A673 (cell line): Measurements from ENCODE around the gene ADORA2A. TPM values are rescaled to one million over a fixed set of nuclear protein-coding genes. Genes with fewer than 3 reads are reported as not detected.

Experiments used
- BruUV-seq: library from RNA; stranded (reverse); fragments of 400-500 nt; replicated peaks from 2 replicates; lab custom pipeline; 2021; lab: Mats Ljungman, UMichigan
- CTCF ChIA-PET: fragments of 300-600 bp; sonication (Branson Sonifier 250); formaldehyde crosslinking; loops from one replicate; lab custom pipeline; 2022; ENCODE audit warnings: antibody characterized with exemption; lab: Charles Lee
- POLR2A ChIA-PET: fragments of 300-600 bp; sonication (Branson Sonifier 250); formaldehyde crosslinking; loops from one replicate; lab custom pipeline; 2022; ENCODE audit warnings: antibody characterized with exemption; ENCODE audit not compliant: low non-redundant PET; lab: Charles Lee
- DNase-seq: peaks from one replicate; pipeline ENCODE4 v3.0.0-alpha.2; 2015; ENCODE audit warnings: low spot score
- H3K27ac ChIP-seq: fragments of 200-600 bp; sonication (generic); 2 replicates; pipeline ENCODE4 v1.5.1; 2016; ENCODE audit warnings: mixed run types, low read depth, mild to moderate bottlenecking, mixed read lengths, antibody characterized with exemption, low read length; ENCODE audit not compliant: poor library complexity, severe bottlenecking
- H3K27me3 ChIP-seq: fragments of 200-600 bp; sonication (generic); replicated peaks from 2 replicates; pipeline ENCODE4 v1.6.1; 2017; ENCODE audit warnings: mixed run types, low read depth, mild to moderate bottlenecking, mixed read lengths, antibody characterized with exemption, low read length; ENCODE audit not compliant: insufficient read depth, poor library complexity
- H3K36me3 ChIP-seq: fragments of 200-600 bp; sonication (generic); 2 replicates; pipeline ENCODE4 v1.6.1; 2016; ENCODE audit warnings: mixed run types, mild to moderate bottlenecking, mixed read lengths, antibody characterized with exemption, low read length; ENCODE audit not compliant: insufficient read depth, poor library complexity, severe bottlenecking
- H3K4me1 ChIP-seq: fragments of 200-600 bp; sonication (generic); 2 replicates; pipeline ENCODE4 v1.6.1; 2017; ENCODE audit warnings: mixed run types, mild to moderate bottlenecking, mixed read lengths, antibody characterized with exemption, low read length; ENCODE audit not compliant: insufficient read depth, poor library complexity, severe bottlenecking
- H3K4me3 ChIP-seq: fragments of 200-600 bp; sonication (generic); 2 replicates; pipeline ENCODE4 v1.5.1; 2016; ENCODE audit warnings: low read depth, mixed run types, mild to moderate bottlenecking, mixed read lengths, low read length; ENCODE audit not compliant: poor library complexity, severe bottlenecking
- H3K9me3 ChIP-seq: fragments of 200-600 bp; sonication (generic); 2 replicates; pipeline ENCODE4 v1.6.1; 2016; ENCODE audit warnings: mixed run types, low read depth, mild to moderate bottlenecking, mixed read lengths, antibody characterized with exemption, low read length; ENCODE audit not compliant: poor library complexity, severe bottlenecking
- EZH2 ChIP-seq: fragments of 200-600 bp; sonication (generic); IDR thresholded peaks from 2 replicates; pipeline ENCODE4 v1.6.1; 2017; ENCODE audit warnings: borderline replicate concordance, low read depth, mild to moderate bottlenecking, mixed read lengths, antibody characterized with exemption, low read length; ENCODE audit not compliant: poor library complexity, severe bottlenecking
- intact Hi-C: fragments of 100-400 bp; cut with micrococcal nuclease; formaldehyde crosslinking; loops from one replicate; pipeline ENCODE4 v1.10.0; 2022; ENCODE audit not compliant: unreplicated experiment
- total RNA-seq: library from RNA; stranded (reverse); gene quantifications from 2 replicates; pipeline ENCODE4 v1.2.3, GENCODE V29; 2021
- TF ChIP-seq, protein P1 (sequence below): fragments of 300-800, 200-600 bp; sonication (generic); conservative IDR thresholded peaks from 2 replicates; pipeline ENCODE4 v1.5.1; 2017; ENCODE audit warnings: low read depth, mild to moderate bottlenecking, antibody characterized with exemption, low read length, moderate library complexity, mixed read lengths

Gene ADORA2A
- total RNA-seq, 1 experiment from 2014 or later: 9.6 TPM

GRCh38 chr22:24407278-24407665, 20.1 kb upstream of the ADORA2A start:
- ChIA-PET CTCF (no interaction called here), POLR2A (no interaction called here)
- no peak for DNase-seq
- no peak for TF ChIP-seq EZH2
- TF ChIP-seq, protein P1, sequence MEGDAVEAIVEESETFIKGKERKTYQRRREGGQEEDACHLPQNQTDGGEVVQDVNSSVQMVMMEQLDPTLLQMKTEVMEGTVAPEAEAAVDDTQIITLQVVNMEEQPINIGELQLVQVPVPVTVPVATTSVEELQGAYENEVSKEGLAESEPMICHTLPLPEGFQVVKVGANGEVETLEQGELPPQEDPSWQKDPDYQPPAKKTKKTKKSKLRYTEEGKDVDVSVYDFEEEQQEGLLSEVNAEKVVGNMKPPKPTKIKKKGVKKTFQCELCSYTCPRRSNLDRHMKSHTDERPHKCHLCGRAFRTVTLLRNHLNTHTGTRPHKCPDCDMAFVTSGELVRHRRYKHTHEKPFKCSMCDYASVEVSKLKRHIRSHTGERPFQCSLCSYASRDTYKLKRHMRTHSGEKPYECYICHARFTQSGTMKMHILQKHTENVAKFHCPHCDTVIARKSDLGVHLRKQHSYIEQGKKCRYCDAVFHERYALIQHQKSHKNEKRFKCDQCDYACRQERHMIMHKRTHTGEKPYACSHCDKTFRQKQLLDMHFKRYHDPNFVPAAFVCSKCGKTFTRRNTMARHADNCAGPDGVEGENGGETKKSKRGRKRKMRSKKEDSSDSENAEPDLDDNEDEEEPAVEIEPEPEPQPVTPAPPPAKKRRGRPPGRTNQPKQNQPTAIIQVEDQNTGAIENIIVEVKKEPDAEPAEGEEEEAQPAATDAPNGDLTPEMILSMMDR: no peak
- Histone ChIP-seq H3K27me3 (no peaks in the 10 kb centered on the region), H3K4me1 (peaks cover 13% of the 10 kb centered on the region), H3K27ac (no peak overlapping the region), H3K4me3 (no peak overlapping the region), H3K9me3 (no peaks in the 10 kb centered on the region), H3K36me3 (peaks cover 11% of the 10 kb centered on the region)
- no TSS peak for BruUV-seq
- intact Hi-C loops: no loop called here

DNA sequence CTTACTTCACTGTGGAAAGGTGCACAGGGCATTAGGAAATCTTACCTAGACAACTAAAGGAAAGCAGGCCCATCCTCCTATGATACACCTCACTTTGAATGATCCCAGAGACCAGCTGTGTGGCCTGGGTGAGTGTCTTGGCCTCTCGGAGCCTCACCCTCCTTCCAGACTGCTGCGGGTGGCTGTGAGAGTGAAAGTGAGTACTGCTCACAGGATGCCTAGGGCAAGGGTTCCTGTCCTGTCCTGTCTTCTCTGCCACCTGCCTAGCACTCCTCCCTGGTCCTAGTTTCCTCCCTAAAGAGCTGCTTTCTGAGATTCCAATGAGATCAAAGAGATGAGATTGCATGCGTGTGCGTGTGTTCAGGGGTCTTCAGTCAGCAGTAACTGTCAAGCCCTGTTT, 19.5 kb upstream of the ADORA2A start:
- no peak overlapping the region for H3K27ac ChIP-seq
- no peaks in the 10 kb centered on the region for H3K27me3 ChIP-seq
- CTCF ChIA-PET: no interaction called here
- H3K4me1 ChIP-seq: peaks cover 7% of the 10 kb centered on the region
- H3K9me3 ChIP-seq: no peaks in the 10 kb centered on the region
- TF ChIP-seq, protein P1: no peak
- TF ChIP-seq EZH2: no peak
- no peak for DNase-seq
- intact Hi-C loops: no loop called here
- POLR2A ChIA-PET: no interaction called here
- H3K36me3 ChIP-seq: peaks cover 11% of the 10 kb centered on the region
- no TSS peak for BruUV-seq
- no peak overlapping the region for H3K4me3 ChIP-seq

GRCh38 chr22:24408630-24409029, 18.8 kb upstream of the ADORA2A start:
- Histone ChIP-seq H3K4me3 (no peak overlapping the region), H3K27me3 (no peaks in the 10 kb centered on the region), H3K9me3 (no peaks in the 10 kb centered on the region), H3K27ac (no peak overlapping the region), H3K4me1 (no peaks in the 10 kb centered on the region), H3K36me3 (peaks cover 15% of the 10 kb centered on the region)
- intact Hi-C loops: no loop called here
- no peak for DNase-seq
- POLR2A ChIA-PET: no interaction called here
- TF ChIP-seq, protein P1: no peak
- CTCF ChIA-PET: no interaction called here
- no TSS peak for BruUV-seq
